Fibroblast of pulmonary artery (primary cell): ENCODE measurements around the gene ZNF341.

Experiments used
- DNase-seq: peaks from one replicate; pipeline ENCODE4 v3.0.0-alpha.2; 2010; ENCODE audit warnings: low read depth
- H3K4me3 ChIP-seq: replicated peaks from 2 replicates; pipeline ENCODE4 v1.5.1; 2011; ENCODE audit warnings: low read depth, mild to moderate bottlenecking, control low read depth, low read length, moderate library complexity
- TF ChIP-seq, protein P1 (sequence below): IDR thresholded peaks from 2 replicates; pipeline ENCODE4 v1.5.1; 2011; ENCODE audit warnings: mild to moderate bottlenecking, control low read depth, low read length, inconsistent platforms; ENCODE audit errors: missing control alignments

ZNF341 gene

GRCh38 chr20:33687993-33688937 lies 43.5 kb upstream of the ZNF341 start:
- TF ChIP-seq, protein P1, sequence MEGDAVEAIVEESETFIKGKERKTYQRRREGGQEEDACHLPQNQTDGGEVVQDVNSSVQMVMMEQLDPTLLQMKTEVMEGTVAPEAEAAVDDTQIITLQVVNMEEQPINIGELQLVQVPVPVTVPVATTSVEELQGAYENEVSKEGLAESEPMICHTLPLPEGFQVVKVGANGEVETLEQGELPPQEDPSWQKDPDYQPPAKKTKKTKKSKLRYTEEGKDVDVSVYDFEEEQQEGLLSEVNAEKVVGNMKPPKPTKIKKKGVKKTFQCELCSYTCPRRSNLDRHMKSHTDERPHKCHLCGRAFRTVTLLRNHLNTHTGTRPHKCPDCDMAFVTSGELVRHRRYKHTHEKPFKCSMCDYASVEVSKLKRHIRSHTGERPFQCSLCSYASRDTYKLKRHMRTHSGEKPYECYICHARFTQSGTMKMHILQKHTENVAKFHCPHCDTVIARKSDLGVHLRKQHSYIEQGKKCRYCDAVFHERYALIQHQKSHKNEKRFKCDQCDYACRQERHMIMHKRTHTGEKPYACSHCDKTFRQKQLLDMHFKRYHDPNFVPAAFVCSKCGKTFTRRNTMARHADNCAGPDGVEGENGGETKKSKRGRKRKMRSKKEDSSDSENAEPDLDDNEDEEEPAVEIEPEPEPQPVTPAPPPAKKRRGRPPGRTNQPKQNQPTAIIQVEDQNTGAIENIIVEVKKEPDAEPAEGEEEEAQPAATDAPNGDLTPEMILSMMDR: no peak
- no peak for DNase-seq
- H3K4me3 ChIP-seq: no peak overlapping the region

DNA sequence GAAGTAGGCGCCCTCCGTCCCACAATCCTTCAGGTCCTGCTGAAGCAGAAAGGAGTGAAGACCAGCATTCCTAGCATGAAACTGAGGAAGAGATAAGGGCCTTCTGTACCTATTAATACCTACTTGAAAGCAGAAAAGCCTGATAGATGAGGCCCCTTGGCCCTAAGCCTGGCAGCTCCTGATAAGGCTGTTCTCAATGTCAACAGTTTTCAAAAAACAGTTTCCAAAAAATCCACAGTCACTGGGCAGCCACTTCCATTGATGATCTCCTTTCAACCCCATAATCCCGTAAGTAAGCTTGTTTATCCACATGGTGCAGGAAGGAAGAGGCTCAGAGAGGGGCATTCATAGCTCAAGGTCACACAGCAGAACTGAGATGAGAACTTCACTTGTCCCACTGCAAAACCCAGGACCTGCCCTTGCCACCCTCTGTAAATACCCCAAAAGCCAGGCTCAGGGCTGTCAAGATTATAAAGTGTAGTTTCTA lies 42.8 kb upstream of the ZNF341 start:
- TF ChIP-seq, protein P1: no peak
- no peak for DNase-seq
- no peak overlapping the region for H3K4me3 ChIP-seq

- DNase-seq: no peak
- H3K4me3 ChIP-seq: no peak overlapping the region
- TF ChIP-seq, protein P1: no peak
These were observed 42.3 kb upstream of the ZNF341 start for GRCh38 chr20:33689493-33689892.

- peak; percentile 77 for DNase-seq
These were observed 41.8 kb upstream of the ZNF341 start for GRCh38 chr20:33689973-33690372.

GRCh38 chr20:33693289-33693688 lies 38.5 kb upstream of the ZNF341 start:
- no peak overlapping the region for H3K4me3 ChIP-seq
- DNase-seq: no peak
- TF ChIP-seq, protein P1: no peak

More at GRCh38 chr20:33689973-33690372, 41.8 kb upstream of the ZNF341 start:
- no peak overlapping the region for H3K4me3 ChIP-seq
- TF ChIP-seq, protein P1: no peak

GRCh38 chr20:33693741-33694638 lies 37.8 kb upstream of the ZNF341 start:
- H3K4me3 ChIP-seq: no peak overlapping the region
- TF ChIP-seq, protein P1: no peak
- no peak for DNase-seq
